ENCODE results near the gene BICD2.

BICD2 gene

DNA sequence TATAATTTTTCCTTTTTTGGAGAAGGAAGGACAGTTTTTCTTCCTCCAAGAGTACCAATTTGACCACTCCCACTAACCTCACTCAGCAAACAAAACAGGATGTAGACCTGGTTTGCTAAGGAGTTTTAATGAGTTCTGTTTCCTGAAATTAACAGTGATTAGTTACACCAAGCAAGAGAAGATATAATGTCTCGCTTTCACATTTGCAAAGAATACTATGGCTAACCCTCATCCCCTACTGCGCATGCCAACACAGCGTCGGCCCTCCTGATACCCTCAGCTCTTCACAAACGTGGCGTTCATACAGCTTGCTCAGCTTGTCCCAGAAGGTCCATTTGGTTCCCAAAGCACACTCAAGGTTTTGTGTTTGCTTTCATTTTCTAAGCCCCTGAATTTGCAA, 52.8 kb downstream of the BICD2 start:
- no peak for DNase-seq

- no peak for DNase-seq
These were observed 53.5 kb downstream of the BICD2 start for GRCh38 chr9:92711146-92711545.

GRCh38 chr9:92710368-92710767, 54.3 kb downstream of the BICD2 start:
- DNase-seq, result no peak

GRCh38 chr9:92709954-92710353, 54.7 kb downstream of the BICD2 start:
- no peak for DNase-seq

- no peak for DNase-seq
These were observed 55.4 kb downstream of the BICD2 start for GRCh38 chr9:92709240-92709639.

- no peak for DNase-seq
These were observed 57.1 kb downstream of the BICD2 start for GRCh38 chr9:92707530-92707929.

- no peak for DNase-seq
These were observed 58.3 kb downstream of the BICD2 start for GRCh38 chr9:92706218-92706940.

DNA sequence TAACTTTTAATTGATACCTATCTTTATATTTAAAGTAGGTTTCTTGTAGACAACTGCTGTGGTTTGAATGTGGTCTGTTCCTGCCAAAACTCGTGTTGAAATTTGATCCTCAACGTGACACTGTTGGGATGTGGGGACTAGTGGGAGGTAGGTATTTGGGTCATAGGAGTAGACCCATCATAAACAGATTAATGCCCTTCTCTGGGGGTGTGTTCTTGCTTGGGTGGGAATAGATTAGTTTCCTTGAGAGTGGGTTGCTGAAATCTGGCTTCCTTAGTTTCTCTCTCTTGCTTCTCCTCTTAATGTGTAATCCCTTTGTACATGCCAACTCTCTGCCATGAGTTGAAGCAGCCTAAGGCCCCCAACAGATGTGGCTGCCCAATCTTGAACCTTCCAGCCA, 60.1 kb downstream of the BICD2 start:
- DNase-seq, result no peak

- DNase-seq, result no peak
These were observed 68.0 kb downstream of the BICD2 start for GRCh38 chr9:92696619-92697018.

- no peak for DNase-seq
These were observed 77.7 kb downstream of the BICD2 start for GRCh38 chr9:92686954-92687353.

- DNase-seq, result no peak
These were observed 79.6 kb downstream of the BICD2 start for GRCh38 chr9:92685022-92685421.

DNA sequence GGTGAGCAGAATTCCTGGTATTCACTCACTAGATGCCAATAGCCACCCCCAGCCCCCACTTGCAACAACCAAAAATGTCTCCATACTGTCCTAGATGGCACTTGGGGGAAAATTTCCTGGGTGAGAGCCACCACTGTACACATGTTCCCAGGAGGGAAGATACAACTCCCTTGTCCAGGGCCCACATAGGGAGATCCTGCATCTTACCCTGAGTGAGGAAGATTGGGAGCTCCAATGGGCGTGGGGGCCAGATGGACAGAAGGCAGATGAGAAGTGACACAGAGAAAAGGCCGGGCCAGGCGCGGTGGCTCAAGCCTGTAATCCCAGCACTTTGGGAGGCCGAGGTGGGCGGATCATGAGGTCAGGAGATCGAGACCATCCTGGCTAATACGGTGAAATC, 82.4 kb downstream of the BICD2 start:
- DNase-seq, result no peak

DNA sequence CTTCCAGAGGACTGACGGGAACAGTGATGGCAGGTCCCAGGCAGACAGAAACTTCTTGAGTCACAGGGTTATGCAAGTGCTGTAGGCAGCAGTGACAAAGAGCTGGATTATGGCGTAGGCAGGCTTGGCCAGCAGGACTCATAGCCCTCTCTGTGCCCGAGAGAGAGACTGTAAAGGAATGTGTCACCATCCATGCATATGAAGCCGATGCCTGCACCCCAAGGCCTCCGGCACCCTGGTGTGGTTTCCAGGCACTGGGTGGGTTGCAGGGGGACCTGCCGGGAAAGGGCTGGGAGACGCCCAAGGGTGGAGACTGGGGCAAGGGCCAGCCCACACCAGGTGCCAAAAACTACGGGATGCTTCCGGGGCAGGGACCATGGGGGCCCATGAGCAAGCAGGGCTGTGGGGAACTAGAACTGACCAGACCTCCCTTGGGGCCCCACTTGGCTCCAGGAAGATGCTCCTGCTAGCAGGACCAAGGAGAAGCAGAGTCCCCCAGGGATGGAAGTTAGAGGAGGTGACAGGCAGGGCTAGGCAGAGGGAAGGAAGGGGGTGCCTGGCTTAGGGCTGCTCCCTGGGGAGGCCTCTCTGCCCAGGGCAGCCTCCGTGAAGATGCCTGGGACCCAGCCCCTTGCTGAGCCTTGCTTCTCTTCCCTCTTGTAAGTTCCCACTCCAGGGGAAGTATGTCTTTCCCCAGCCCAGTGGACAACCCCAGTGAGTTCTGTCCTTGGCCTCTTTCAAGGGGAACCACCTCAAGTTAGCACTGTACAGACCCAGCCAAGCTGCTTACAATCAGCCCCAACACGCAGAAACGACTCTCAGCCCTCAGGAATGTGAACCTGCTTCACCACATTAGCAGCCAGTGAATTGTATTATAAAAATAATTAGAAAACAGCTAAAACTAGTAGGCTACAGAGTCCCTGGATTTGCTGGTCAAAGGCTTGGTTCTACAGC, 84.2 kb downstream of the BICD2 start:
- no peak for DNase-seq

DNA sequence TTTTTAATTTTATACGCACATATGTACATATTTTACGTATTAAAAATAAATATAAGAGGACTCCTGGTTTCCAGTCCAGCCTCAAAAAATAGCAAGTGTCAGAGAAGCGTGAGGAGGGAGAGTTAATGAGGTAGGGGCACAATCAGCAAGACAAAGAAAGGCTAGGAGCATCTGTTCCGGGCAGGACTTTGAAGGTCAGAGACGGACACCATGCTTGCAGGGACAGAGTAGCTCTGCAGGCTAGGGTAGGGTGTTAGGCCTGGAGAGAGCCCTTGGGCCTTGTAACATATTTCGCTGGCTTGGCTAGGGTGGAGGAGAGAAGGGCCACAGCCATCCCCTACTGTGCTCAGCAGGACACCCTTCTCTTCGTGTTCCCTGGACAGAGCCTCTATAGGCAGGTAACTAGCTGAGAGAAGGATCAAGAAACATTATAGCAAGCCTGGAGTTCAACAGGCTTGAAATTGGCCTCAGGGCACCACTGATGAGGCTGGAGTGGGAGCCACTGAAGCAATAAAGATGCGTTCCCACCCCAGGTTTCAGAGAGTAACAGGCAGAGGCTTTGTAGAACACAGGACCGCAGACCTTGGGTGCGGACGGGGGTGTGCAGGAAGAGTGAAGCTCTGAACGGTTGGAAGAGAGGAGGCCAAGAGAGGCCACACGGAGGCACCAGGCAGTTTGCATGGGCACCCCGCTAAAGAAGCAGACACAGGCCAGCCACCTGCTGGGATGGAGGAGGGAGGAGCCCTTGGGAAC, 85.0 kb downstream of the BICD2 start:
- DNase-seq, result no peak

DNA sequence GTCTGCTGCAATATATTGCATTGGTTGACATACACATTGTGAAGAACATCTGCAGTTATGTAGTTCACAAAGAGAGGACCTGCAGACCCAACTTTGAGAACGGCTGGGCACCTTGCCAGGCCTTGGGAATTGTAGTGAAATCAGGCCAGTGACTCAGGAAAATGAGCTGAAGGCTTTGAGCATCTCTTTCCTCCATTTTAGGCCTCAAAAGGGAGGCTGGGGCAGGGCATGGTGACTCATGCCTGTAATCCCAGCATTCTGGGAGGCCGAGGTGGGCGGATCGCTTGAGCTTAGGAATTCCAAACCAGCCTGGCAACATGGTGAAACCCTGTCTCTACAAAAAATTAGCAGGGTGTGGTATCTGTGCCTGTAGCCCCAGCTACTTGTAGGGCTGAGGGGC, 93.3 kb downstream of the BICD2 start:
- DNase-seq, result peak; percentile 37

DNA sequence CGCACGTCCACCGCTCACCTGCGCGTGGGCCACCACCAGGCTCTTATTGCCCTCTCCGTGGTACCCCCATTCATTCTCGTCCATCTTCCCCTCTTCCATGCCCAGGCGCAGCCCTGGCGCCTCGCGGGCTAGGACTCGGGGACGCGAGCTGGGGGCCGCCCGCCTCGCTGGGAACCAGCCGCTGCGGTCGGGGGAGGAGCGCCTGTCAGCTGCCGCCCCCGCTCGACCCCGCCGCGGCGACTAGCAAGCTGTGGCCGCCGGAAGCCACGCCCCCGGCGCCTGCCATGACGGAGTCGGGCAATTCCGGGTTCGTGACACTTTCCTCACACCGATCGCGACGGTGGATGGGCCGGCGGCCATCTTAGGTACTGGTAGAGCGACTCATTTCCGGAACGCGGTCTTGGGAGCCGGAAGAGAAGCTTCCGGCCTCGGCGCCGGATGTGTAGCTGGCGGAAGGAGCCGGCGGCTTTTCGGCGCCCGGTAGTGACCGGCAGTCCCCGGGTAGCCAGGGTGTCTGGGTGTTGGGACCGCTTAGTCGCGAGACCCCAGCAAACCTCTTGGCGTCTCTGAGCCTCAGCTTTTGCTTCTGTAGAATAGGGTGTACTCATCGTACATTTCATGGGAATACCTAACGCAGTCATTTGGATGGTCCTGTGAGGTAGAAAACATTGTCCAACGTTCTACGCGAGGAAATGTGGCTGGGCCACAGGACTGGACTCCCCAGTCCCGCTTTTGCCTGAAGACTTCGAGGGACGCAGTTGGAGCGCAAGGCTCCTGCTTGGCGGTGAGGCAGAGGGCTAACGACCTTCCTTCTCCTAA, 94.5 kb downstream of the BICD2 start, which contains the start of gene IPPK:
IPPK (minus strand) TSS at position 242 of the 819 bp plus-strand sequence; CDS start at position 99, 143 bp downstream.
- peak; percentile 71 for DNase-seq

DNA sequence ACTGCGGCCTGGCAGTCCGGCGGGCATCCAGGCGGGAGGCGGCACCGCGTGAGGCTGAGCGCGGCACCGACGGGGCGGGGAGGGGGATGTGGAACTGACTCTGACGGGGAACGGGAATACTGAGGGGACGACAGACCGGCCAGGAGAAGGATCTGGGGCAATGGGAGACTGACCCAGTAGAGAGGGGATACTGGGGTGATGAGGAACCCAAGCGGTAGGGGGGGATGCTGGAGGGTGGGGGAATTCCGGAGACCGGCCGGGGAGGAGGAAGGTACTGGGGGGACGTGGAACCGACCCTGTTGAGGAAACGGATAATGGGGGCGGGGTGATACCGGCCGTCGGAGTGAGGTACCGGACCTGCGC, 95.1 kb downstream of the BICD2 start:
- no peak for DNase-seq

DNA sequence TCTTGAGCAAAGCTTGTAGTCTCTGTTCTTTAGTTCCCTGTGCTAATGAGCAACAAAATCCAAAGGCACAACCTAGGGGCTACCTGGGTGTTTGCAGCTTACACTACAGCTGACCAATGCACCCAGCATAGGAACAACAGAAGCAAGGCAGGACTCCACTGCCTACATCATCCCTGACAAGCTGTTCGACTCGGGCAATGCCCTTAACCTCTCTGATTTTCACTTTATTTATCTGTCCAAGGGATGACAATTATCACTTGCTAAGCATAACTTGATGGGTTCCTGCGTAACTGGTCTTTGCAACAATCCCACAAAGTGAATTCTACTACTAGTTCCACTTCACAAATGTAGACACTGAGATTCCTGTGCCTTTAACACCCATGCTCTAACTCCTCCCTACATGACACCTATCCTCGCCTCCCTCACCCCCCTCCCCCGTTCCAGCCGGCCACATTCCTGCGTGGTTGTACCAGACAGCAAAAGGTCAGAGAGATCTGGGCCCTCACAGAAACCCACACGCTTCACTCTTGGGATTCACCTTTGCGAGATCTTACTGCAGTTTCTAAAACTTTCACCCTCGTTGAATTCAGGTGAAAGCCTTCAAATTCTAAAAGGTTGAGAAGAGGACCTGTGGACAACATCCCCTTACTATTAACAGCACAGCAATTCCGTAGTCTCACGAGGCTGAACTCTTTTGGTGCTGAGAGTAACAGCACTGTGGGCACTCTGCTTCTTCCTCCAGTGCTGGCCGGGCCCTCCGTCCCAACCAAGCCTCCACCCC, 95.7 kb downstream of the BICD2 start:
- DNase-seq, result no peak

DNA sequence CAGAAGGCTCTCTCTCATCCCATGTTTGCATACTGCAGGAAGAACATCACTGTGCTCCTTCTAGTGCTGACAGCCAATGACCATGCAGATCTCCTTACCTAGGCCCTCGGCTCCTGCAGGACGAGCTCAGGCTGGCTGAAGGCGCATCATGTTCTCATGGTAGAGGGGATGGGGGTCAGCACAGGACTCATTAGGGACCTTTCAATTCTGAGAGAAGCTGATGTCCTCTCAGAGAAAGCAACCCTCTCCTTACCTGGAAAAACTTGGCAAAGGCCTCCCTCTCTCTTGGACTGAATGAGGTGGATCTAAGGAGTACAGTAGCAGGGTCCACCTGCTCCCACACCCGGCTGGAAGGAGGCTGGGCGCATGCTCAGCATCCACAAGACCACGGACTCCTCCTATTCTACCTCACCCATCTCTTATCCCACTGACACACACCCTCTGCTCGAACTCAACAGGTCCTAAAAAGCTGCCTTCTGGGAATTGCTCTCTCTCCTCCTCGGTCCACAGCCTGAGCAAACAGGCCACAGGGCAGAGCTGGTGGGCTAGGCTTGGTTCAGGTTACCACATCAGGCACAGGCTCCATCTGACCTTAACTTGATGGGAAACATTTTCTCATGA, 97.6 kb downstream of the BICD2 start:
- no peak for DNase-seq

DNA sequence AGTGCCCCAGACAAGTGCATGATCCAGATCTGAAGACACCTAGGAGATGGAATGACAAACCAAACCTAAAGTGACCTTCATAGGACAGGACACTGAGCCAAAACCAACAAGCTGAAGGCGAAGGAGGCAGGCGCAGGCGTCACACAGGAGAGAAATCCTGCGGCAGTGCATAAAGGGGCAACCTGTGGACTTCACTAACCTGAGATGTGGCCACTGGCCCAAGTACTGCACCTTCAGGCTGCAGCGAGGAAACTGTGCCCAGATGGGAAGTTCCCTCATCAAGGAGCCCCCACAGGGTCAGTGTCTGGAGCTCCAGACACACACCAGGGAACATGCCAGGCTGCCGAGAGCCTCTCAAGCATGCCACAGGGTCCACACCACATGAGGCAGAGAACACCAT, 98.4 kb downstream of the BICD2 start:
- no peak for DNase-seq

DNA sequence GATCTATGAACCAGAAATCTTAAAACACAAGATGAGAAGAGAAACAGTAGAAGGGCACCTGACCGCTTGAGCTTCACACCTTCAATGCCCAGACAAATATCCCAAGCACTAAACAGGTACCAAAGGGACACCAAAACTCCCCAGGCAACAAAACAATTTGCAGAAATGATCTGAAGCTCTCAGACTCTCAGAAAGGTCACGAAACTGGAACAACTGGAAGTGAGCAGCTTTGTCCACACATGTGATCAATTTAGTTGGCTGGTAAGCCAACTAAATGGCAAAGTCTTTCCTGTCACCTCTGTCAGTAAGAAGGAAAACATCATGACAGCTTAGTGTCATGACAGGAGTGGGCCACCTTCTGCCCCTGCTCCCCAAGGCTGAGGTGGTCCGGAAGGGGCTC, 98.8 kb downstream of the BICD2 start:
- DNase-seq, result no peak
